H9 (cell line): ENCODE results near the gene LRCH1. TPM values are rescaled to one million over a fixed set of nuclear protein-coding genes. Genes with fewer than 3 reads are reported as not detected.

Source experiments
- DNase-seq: peaks from one replicate; pipeline ENCODE4 v3.0.0-alpha.2; 2017
- H2AFZ ChIP-seq: one replicate; pipeline ENCODE4 v1.6.1; 2013; ENCODE audit warnings: mild to moderate bottlenecking, low read length, control low read depth, moderate library complexity
- H2AK5ac ChIP-seq: 2 replicates; pipeline ENCODE4 v1.6.1; 2013; ENCODE audit warnings: low read length, control low read depth, mixed read lengths; ENCODE audit not compliant: insufficient read length
- H2BK120ac ChIP-seq: one replicate; pipeline ENCODE4 v1.6.1; 2013; ENCODE audit warnings: low read depth, mild to moderate bottlenecking, low read length, control low read depth, inconsistent platforms; ENCODE audit not compliant: poor library complexity, severe bottlenecking
- H2BK12ac ChIP-seq: 2 replicates; pipeline ENCODE4 v1.6.1; 2013; ENCODE audit warnings: low read length, control low read depth, mixed read lengths, low read depth; ENCODE audit not compliant: insufficient read length
- H2BK15ac ChIP-seq: 2 replicates; pipeline ENCODE4 v1.6.1; 2013; ENCODE audit warnings: low read depth, low read length, control low read depth
- H2BK20ac ChIP-seq: one replicate; pipeline ENCODE4 v1.6.1; 2013; ENCODE audit warnings: low read depth, mild to moderate bottlenecking, low read length, control low read depth, inconsistent platforms; ENCODE audit not compliant: poor library complexity, severe bottlenecking
- H2BK5ac ChIP-seq: 2 replicates; pipeline ENCODE4 v1.6.1; 2013; ENCODE audit warnings: low read length, control low read depth, mixed read lengths; ENCODE audit not compliant: insufficient read length
- H3K14ac ChIP-seq: 2 replicates; pipeline ENCODE4 v1.6.1; 2013; ENCODE audit warnings: low read length, control low read depth; ENCODE audit not compliant: insufficient read depth
- H3K18ac ChIP-seq: 2 replicates; pipeline ENCODE4 v1.6.1; 2013; ENCODE audit warnings: low read depth, mild to moderate bottlenecking, mixed read lengths, low read length, control low read depth; ENCODE audit not compliant: insufficient read length
- H3K23ac ChIP-seq: 2 replicates; pipeline ENCODE4 v1.6.1; 2013; ENCODE audit warnings: low read length, control low read depth, mixed read lengths, low read depth; ENCODE audit not compliant: insufficient read length
- H3K23me2 ChIP-seq: 2 replicates; pipeline ENCODE4 v1.6.1; 2013; ENCODE audit warnings: low read depth, mild to moderate bottlenecking, mixed read lengths, low read length, control low read depth; ENCODE audit not compliant: insufficient read length, poor library complexity, severe bottlenecking
- H3K27ac ChIP-seq: 2 replicates; pipeline ENCODE4 v1.5.1; 2013; ENCODE audit warnings: low read length, control low read depth, mixed read lengths, low read depth; ENCODE audit not compliant: insufficient read length
- H3K27me3 ChIP-seq: 2 replicates; pipeline ENCODE4 v1.6.1; 2013; ENCODE audit warnings: low read length, control low read depth, inconsistent platforms; ENCODE audit not compliant: insufficient read depth
- H3K4ac ChIP-seq: 2 replicates; pipeline ENCODE4 v1.6.1; 2013; ENCODE audit warnings: low read depth, mild to moderate bottlenecking, control low read depth, inconsistent platforms, low read length, moderate library complexity
- H3K4me1 ChIP-seq: 2 replicates; pipeline ENCODE4 v1.6.1; 2013; ENCODE audit warnings: low read length, control low read depth, inconsistent platforms; ENCODE audit not compliant: insufficient read depth
- H3K4me2 ChIP-seq: 2 replicates; pipeline ENCODE4 v1.6.1; 2013; ENCODE audit warnings: low read length, control low read depth, mixed read lengths; ENCODE audit not compliant: insufficient read length, insufficient read depth
- H3K56ac ChIP-seq: 2 replicates; pipeline ENCODE4 v1.6.1; 2013; ENCODE audit warnings: low read depth, mild to moderate bottlenecking, mixed read lengths, low read length, control low read depth; ENCODE audit not compliant: insufficient read length
- H3K79me1 ChIP-seq: 2 replicates; pipeline ENCODE4 v1.6.1; 2013; ENCODE audit warnings: low read depth, mild to moderate bottlenecking, moderate library complexity, low read length, control low read depth, inconsistent platforms; ENCODE audit not compliant: insufficient read depth, poor library complexity, severe bottlenecking
- H3K79me2 ChIP-seq: 2 replicates; pipeline ENCODE4 v1.6.1; 2013; ENCODE audit warnings: low read length, control low read depth, inconsistent platforms; ENCODE audit not compliant: insufficient read depth
- H3K9ac ChIP-seq: 2 replicates; pipeline ENCODE4 v1.6.1; 2013; ENCODE audit warnings: low read length, control low read depth, mixed read lengths; ENCODE audit not compliant: insufficient read length; ENCODE audit errors: extremely low read depth
- H3K9me3 ChIP-seq: one replicate; pipeline ENCODE4 v1.6.1; 2013; ENCODE audit warnings: low read depth, low read length, inconsistent platforms; ENCODE audit not compliant: control insufficient read depth
- H3T11ph ChIP-seq: one replicate; pipeline ENCODE4 v1.6.1; 2013; ENCODE audit warnings: mild to moderate bottlenecking, low read length, control low read depth, inconsistent platforms
- H4K20me1 ChIP-seq: one replicate; pipeline ENCODE4 v1.6.1; 2013; ENCODE audit not compliant: control insufficient read depth, insufficient read length, insufficient read depth
- H4K5ac ChIP-seq: 2 replicates; pipeline ENCODE4 v1.6.1; 2013; ENCODE audit warnings: low read depth, mild to moderate bottlenecking, mixed read lengths, low read length, control low read depth; ENCODE audit not compliant: insufficient read length
- H4K8ac ChIP-seq: replicated peaks from 2 replicates; pipeline ENCODE4 v1.6.1; 2013; ENCODE audit warnings: low read length, control low read depth, mixed read lengths, low read depth; ENCODE audit not compliant: insufficient read length
- H4K91ac ChIP-seq: 2 replicates; pipeline ENCODE4 v1.6.1; 2013; ENCODE audit warnings: low read depth, mild to moderate bottlenecking, moderate library complexity, mixed read lengths, low read length, control low read depth; ENCODE audit not compliant: insufficient read length
- H3K27ac Mint-ChIP-seq, 3 experiments: 2 replicates in 2 of 3; 3 replicates in 1 of 3; pipeline ENCODE4 v1.8.0; 2020 to 2021; ENCODE audit warnings: mixed read lengths in 3 of 3, mild to moderate bottlenecking in 1 of 3, moderate library complexity in 1 of 3
- H3K27me3 Mint-ChIP-seq: 2 replicates; pipeline ENCODE4 v1.8.0; 2021; ENCODE audit warnings: low read depth, mild to moderate bottlenecking, moderate library complexity, mixed read lengths
- H3K36me3 Mint-ChIP-seq, 3 experiments: 2 replicates in 2 of 3; 3 replicates in 1 of 3; pipeline ENCODE4 v1.8.0; 2020 to 2021; ENCODE audit warnings: low read depth in 3 of 3, mixed read lengths in 3 of 3; ENCODE audit not compliant: insufficient read depth in 1 of 3
- H3K4me1 Mint-ChIP-seq, 2 experiments: 2 replicates each; pipeline ENCODE4 v1.8.0; 2020; ENCODE audit warnings: mixed read lengths in 2 of 2
- H3K4me3 Mint-ChIP-seq, 2 experiments: 2 replicates in 1 of 2; 3 replicates in 1 of 2; pipeline ENCODE4 v1.8.0; 2020 to 2021; ENCODE audit warnings: mild to moderate bottlenecking in 2 of 2, mixed read lengths in 2 of 2, moderate library complexity in 1 of 2
- H3K9me3 Mint-ChIP-seq, 2 experiments: 2 replicates in 1 of 2; 3 replicates in 1 of 2; pipeline ENCODE4 v1.8.0; 2020; ENCODE audit warnings: mild to moderate bottlenecking in 2 of 2, mixed read lengths in 2 of 2, moderate library complexity in 1 of 2
- CTCF ChIP-seq: fragments of 200-600 bp; sonication (generic); conservative IDR thresholded peaks from 3 replicates; pipeline ENCODE4 v1.8.0; 2021; ENCODE audit warnings: antibody characterized with exemption, mild to moderate bottlenecking
- WGBS: extraction: QIAGEN DNeasy Blood & Tissue Kit; methylation state at CpG from one replicate; pipeline ENCODE4 v1.1.7; 2013; ENCODE audit warnings: missing lambda C conversion rate, low lambda C conversion rate, mixed read lengths; ENCODE audit not compliant: insufficient read length; ENCODE audit errors: extremely low coverage; 5-methylcytosine and 5-hydroxymethylcytosine counted together
- total RNA-seq: library from RNA; stranded (reverse); gene quantifications from 2 replicates; pipeline ENCODE4 v1.2.1, GENCODE V29; 2021

LRCH1 gene
- total RNA-seq, 1 experiment from 2014 or later, result 8.0 TPM

- Histone ChIP-seq H3K4me1 (no peaks in the 10 kb centered on the region), H2BK20ac (no peak overlapping the region), H2AFZ (no peak overlapping the region), H2BK5ac (no peak overlapping the region), H3K27ac (no peak overlapping the region), H3K27me3 (no peaks in the 10 kb centered on the region), H4K20me1 (no peaks in the 10 kb centered on the region), H3K23me2 (no peaks in the 10 kb centered on the region), H4K5ac (no peak overlapping the region), H4K91ac (no peak overlapping the region), H3K23ac (no peak overlapping the region), H3K4me2 (no peak overlapping the region), H4K8ac (no peak overlapping the region), H2BK120ac (no peak overlapping the region), H2BK12ac (no peak overlapping the region), H3K79me2 (no peaks in the 10 kb centered on the region), H3K4ac (no peak overlapping the region), H3K9ac (no peak overlapping the region), H3K79me1 (no peaks in the 10 kb centered on the region), H3K9me3 (no peaks in the 10 kb centered on the region), H3K56ac (no peak overlapping the region), H3T11ph (no peak overlapping the region), H2AK5ac (no peak overlapping the region), H2BK15ac (no peak overlapping the region), H3K14ac (no peak overlapping the region), H3K18ac (no peak overlapping the region)
- WGBS, result no CpG with 5 or more reads among the region's 3 CpGs
- H3K27me3 Mint-ChIP-seq, result no peaks in the 10 kb centered on the region
- no peak for TF ChIP-seq CTCF
- no peak for DNase-seq
- H3K4me3 Mint-ChIP-seq, result no peak overlapping the region
- no peaks in the 10 kb centered on the region for H3K9me3 Mint-ChIP-seq
- no peak overlapping the region for H3K27ac Mint-ChIP-seq
- H3K4me1 Mint-ChIP-seq, result peaks cover 6% of the 10 kb centered on the region in 2 experiments
- peaks cover 4 to 5% (median 5%) of the 10 kb centered on the region in 3 experiments; a peak in 4 of 7 replicates for H3K36me3 Mint-ChIP-seq
Measured at GRCh38 chr13:46735425-46735824, 182.5 kb downstream of the LRCH1 start.
